GM18951 (cell line): ENCODE data around the gene TFG.

Source experiments
- POLR2A ChIP-seq: IDR thresholded peaks from 4 replicates; pipeline ENCODE4 v1.6.1; 2011; ENCODE audit warnings: mild to moderate bottlenecking; ENCODE audit not compliant: insufficient read length, insufficient read depth; ENCODE audit errors: extremely low read depth
- in situ Hi-C: fragments of 300-500 bp; cut with MboI; formaldehyde crosslinking; loops from one replicate; pipeline ENCODE4 v1.12.0; 2022; ENCODE audit warnings: low sequenced_read_pairs, mixed read lengths, inconsistent platforms; ENCODE audit not compliant: unreplicated experiment

TFG gene

DNA sequence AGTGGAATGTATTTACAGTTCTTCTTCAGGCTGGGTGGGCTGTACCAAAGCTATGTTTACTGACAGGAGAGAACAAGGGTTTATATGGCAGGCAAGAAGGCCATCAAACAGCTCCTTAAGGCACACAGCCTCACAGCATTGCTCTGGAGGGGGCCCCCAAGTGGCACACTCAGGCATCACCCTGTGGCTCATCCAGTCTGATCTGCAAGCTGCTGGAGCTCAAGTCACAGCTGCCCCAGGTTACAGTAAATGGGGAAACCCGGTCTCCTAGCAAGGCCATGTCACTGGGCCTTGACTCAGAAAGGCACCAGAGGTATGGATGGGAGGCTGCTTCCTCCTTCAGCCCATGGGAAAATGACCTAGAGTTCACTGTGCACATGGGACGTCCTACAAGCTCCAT lies 67.5 kb downstream of the TFG start:
- in situ Hi-C loops = no loop called here
- TF ChIP-seq POLR2A = no peak

DNA sequence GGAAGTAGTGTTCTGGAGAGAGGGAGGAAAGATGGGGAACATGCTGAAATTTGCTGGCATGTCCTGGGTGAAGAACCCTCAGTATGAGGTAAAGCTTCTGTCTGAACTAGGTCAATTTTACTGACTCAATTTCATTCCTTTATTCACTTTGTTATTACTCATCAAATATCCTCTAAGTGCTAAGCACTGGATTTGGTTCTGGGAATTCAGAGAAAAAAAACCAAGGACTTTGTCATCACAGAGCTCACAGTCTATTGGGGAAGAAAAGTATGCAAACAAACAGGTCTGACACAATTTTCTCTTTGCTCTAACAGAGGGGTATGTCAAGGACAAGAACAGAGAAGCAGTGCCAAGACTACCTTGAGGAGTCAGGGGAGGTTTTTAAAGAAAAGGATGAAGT lies 68.0 kb downstream of the TFG start:
- TF ChIP-seq POLR2A = no peak
- in situ Hi-C loops = no loop called here

DNA sequence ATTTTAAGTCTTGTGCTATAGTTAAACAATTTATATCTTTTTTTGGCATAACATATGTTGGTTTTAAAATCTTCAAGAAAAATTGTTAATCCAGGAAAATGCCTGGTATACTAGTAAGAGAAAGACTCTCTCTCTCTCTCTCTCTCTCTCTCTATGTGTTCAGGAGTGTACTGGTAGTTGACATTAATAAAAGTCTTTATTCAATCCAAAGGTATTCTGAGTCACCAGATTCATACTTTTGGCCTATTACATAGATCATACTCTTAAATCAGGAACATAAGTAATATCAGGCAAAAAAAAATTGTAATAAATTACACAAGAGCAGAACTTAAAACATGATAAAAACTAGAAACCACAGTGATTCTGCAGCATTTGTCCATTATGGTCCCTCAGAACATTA lies 70.2 kb downstream of the TFG start:
- TF ChIP-seq POLR2A = no peak
- in situ Hi-C loops = no loop called here

DNA sequence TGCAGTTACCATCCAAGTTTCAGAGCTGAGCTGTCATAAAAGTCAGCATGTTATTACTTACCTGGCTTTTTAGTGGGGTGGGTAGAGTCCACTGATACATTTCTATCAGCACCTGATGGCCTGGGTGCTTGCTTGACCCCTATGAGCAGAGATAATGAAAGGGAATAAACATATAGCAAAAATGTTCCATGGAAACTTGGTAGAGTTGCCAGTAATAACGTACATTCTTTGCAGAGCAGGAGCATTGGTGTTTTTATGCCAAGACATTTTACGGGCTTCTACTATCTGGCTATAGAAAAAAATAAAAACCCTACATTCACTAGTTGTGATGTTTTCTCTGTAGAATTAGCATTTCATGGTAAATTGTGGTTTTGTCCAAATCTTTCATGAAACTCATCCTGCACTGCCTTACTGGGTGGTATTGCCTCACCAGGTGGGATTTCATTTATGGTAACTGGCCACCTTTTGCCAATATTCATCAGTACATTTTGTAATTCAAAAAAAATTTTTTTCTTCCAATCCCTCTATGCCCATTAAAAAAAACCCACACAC lies 70.9 kb downstream of the TFG start:
- no peak for TF ChIP-seq POLR2A
- in situ Hi-C loops = no loop called here

DNA sequence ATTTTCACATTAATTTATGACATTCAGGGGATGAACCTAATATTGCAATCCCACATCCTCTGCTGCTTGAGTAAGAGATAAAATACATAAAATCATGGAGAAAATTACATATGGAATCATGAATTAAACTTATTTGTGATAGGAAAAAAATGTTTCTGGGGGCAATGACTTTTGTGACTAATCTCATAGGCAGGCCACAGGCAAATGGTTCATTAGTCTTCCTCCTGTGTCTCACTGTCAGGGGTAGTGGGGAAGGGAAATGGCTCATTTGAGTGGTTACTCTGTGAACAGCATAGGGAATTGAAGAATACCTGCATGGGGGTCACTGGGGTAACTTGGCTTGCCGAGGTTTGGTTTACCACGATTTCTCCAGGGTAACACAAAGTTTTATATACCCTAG lies 72.0 kb downstream of the TFG start:
- TF ChIP-seq POLR2A = no peak

DNA sequence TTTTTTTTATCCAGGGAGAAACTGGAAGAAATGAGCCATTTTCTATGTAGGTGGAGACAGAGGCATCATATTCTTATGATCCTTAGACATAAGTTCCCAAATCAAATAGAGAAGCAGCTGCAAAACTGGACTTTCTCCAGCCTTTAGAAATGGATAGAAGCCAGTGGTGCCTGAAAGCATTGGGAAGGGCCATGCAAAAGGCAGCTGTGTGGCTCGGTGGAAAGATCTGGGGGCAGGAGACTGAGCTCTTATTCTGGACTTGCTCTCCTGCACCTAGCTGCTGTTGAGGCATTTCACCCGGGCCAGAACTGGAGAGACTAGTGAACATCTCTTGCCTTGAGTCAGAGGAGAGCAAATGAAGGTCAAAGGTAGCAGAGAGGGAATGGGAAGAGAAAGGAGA lies 73.1 kb downstream of the TFG start:
- no peak for TF ChIP-seq POLR2A
- in situ Hi-C loops = no loop called here

More for the DNA sequence above, 72.0 kb downstream of the TFG start:
- in situ Hi-C loops = no loop called here

DNA sequence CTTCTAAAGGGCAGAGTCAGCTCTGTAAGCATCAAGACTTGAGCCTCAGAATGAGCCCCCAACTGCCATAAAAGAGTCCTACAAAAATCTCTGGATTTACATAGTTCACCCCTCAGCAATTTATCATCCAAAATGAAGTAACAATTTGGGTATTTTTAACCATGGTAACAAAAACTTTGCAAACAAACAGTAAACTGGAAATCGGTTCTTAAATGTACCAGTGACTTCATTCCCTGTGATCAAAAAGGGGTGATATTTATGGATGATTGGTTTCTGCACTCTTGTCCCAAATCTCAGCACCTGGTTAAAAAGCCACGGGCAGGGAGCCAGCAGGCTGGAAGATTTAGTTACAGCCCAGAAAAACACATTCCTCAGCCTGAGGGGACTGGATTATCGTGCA lies 73.6 kb downstream of the TFG start:
- in situ Hi-C loops = no loop called here
- TF ChIP-seq POLR2A = no peak

DNA sequence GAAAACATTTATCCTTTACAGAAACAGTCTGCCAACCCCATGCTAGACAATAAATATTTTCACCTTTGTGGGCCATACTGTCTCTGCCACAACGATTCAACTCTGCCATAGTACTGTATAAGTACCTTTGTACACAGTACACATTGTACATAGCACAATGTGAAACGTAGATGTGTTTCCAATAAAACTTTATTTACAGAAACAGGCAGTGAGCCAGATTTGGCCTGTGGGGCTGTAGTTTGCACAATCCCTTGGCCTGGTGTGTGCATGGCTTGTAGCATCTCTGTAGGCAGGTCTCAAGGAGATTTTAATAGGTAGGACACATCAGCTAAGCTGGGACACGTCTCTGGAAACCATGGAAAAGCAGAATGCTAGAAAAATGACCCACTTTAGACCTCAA lies 74.3 kb downstream of the TFG start:
- no peak for TF ChIP-seq POLR2A
- in situ Hi-C loops = no loop called here

DNA sequence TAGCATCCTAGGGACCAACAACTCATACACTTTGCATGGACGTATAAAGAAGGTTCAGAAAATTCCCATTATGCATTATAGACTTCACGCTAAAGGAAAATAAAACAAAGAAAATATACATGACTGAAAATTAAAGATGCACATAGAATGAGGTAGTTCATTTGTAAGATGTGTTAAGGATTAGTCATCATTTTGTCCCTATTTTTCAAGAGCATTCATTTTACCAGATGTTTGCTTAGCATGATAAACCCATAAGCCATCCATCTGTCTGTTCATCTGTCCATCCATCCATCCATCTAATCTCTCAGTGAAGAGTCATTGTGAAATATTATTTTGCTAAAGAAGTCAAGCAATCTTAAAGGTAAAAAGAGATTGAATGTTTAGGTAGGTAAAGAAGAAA lies 80.3 kb downstream of the TFG start:
- in situ Hi-C loops = no loop called here
- TF ChIP-seq POLR2A = no peak

DNA sequence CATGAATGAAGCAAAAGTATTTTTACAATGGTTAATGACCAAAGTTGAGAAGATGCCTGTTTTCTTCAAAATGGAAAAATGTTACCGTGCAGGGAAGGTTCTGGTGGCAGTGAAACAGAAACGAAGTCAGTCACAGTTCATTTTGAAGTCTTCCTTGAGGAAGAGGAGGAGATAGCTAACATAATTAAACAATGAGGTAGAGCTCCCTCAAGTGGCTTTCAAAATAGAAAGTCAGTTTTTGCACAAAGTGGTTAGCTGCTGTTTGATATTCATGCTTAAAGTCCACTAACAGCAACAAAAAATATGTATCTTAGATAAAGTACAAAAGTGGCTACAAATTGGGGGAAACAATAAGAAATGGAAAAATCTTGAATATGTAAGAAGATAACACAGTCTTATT lies 87.3 kb downstream of the TFG start:
- TF ChIP-seq POLR2A = no peak
- in situ Hi-C loops = no loop called here

DNA sequence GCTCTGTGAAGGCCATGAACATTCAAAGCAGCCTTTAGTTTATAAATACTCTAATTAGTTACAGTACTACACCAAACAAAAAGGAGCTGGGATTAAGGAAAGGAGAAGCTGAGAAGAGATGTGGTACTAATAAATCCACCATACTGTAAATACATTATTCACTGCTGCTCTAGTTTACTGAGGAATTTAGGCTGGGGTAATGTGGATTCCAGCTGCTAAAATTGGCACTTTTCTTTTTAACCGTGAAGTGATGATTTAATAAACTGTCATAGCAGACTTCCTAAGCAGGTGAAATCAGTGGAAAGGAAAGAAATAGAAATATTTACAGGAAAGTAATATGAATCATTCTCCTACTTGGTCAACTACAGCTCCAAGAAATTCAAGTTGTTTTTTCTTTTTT lies 88.7 kb downstream of the TFG start:
- TF ChIP-seq POLR2A = no peak
- in situ Hi-C loops = no loop called here
